Hypothalamus (tissue), 51 donors: Measurements from ENCODE around the gene SPI1.

Source experiments
- DNase-seq, 51 donors: peaks; one replicate each; lab custom pipeline; 2025; lab: John Stamatoyannopoulos, UW

The SPI1 gene

GRCh38 chr11:47378010-47378835 lies at the start of gene SPI1:
SPI1 (minus strand) TSS chr11:47378547; CDS start chr11:47378353, 194 bp downstream.
- DNase-seq, result peak in 15 of 51 donors; percentile 24 to 48 (median 31)

DNA sequence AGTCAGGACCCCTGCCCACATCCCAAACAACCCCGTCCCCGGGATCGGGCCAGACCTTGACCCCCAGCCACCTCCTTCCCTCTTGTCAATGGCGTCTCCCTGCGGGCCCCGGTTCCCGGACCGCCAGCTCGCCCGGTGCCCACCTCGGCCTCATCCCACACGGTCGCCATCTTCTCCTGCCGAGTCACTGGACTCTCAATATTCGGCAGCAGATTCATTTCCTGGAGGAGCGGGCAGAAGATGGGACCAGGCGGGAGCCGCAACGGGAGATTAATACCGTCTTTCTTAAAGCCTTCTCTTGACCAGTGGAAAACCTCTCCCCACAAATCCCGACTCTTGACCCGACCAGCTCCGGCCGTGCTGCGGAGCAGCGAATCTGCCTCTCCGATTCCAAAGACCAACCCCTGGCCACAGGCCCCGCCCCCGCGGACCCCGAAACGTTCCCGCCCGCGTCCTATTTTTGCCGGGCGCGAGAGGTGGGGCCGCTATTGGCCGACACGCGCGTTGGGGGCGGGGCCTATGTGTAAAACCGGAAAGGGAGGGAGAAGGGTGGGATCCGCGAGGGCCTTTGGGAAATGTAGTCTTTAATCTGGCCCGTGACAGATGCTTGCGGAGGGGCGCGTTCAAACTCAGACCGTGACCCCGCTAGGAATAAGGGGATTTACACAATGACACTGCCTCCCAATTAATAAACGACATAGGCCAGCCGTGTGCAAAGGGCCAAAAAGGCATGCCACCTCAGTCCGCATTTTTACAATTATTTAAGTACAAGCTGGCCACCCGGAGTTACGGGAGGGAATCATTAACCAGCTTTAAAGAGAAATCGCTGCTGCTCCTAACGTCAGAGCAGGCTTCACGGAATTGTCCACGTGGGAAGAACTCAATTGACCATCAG lies 48.0 kb upstream of the SPI1 start, which contains the start of gene PSMC3:
PSMC3 (minus strand) TSS at position 378 of the 895 bp plus-strand sequence; CDS start at position 218, 160 bp downstream.
- peak; percentile 78 to 98 (median 95) for DNase-seq

- no peak for DNase-seq
Observed at GRCh38 chr11:47425611-47426010, 47.3 kb upstream of the SPI1 start.

DNA sequence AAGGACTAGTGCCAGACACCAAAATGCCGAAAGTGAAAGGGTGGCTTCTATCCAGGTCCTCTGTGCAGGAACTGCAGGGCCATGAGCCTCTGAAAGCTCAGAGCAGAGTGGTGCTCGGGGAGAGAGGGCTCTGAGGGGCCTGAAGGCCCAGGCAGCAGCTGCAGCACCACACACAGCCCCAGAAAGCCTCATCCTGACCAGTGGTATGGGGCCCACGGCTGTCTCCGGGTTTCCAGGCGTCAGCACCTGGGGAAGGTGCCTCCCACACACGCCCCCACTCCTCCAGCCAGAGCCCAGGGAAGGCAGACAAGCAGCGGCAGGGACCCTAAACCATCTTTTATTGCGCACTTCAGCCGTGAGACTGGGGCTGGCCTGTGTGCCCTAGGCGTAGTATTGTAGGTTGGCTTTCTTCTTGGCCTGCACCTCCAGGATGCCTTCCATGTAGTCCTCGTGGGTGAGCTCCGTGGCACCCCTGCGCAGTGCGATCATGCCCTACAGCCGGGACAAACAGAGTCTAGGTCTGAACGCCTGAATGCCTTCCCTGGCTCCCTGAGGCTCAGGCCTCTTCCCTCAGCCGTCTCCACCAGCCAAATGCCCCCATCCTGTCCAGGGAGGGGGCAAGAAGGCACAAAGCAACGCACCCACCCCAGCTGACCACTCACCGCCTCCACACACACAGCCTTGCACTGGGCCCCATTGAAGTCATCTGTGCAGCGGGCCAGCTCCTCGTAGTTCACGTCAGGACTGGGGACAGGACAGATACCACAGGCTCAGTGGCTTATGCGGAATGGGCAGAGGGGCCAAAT lies 40.3 kb upstream of the SPI1 start:
- DNase-seq, result no peak

- no peak for DNase-seq
Observed at GRCh38 chr11:47417712-47418111, 39.4 kb upstream of the SPI1 start.

- DNase-seq, result peak in 11 of 51 donors; percentile 14 to 70 (median 32)
Observed at GRCh38 chr11:47415949-47416472, 37.7 kb upstream of the SPI1 start.

DNA sequence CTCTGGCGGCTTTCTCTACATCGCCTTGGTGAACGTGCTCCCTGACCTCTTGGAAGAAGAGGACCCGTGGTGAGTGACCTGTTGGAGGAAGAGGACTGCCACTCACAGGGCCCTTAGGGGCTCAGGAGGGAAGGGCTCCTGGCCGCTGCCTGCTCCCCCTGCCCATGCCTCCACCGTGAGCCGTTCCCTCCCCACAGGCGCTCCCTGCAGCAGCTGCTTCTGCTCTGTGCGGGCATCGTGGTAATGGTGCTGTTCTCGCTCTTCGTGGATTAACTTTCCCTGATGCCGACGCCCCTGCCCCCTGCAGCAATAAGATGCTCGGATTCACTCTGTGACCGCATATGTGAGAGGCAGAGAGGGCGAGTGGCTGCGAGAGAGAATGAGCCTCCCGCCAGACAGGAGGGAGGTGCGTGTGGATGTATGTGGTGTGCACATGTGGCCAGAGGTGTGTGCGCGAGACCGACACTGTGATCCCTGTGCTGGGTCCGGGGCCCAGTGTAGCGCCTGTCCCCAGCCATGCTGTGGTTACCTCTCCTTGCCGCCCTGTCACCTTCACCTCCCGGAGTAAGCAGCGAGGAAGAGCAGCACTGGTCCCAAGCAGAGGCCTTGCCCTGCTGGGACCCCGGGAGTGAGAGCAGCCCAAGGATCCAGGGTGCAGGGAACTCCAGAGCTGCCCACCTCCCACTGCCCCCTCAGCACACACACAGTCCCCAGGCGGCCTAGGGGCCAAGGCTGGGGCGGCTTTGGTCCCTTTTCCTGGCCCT lies 36.9 kb upstream of the SPI1 start:
- DNase-seq, result no peak

GRCh38 chr11:47414685-47415070 lies 36.3 kb upstream of the SPI1 start:
- DNase-seq, result no peak

DNA sequence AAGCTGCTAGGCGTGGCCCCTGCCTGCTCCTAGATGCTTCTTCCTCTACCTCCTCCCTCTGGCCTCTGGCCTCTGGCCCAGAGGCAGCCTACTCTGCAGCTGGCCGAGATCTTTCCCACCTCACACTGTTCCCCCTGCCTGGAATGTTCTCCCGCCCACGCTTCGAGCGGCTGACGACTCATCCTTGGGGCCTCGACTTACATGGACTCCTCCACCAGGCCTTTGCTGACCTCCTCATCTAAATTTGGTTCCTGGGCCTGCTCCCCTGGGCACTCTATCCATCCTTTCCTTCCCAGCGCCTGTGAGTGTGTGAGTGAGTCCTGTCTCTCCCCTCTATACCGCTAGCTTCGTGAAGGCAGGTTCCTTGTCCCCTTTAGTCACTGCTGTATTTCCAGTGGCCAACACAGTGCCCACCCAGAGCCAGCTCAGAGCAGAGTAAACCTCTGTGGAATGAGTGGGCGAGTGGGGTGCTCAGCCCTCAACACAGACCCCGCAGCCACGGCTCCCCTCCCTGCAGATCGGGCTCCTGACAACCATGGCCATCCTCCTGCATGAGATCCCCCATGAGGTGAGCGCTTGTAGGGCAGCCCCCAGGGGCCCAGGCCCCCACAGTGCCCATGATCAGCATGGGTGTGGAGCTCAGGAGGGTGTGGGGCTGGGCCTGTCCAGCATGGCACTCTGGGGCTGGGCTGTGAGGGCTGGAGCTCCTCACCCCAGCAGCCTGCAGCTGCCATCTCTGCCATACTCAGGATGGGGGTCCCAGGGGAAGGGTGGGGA lies 35.7 kb upstream of the SPI1 start:
- DNase-seq, result peak in 1 of 51 donors; percentile 39

GRCh38 chr11:47413351-47413750 lies 35.0 kb upstream of the SPI1 start:
- no peak for DNase-seq

DNA sequence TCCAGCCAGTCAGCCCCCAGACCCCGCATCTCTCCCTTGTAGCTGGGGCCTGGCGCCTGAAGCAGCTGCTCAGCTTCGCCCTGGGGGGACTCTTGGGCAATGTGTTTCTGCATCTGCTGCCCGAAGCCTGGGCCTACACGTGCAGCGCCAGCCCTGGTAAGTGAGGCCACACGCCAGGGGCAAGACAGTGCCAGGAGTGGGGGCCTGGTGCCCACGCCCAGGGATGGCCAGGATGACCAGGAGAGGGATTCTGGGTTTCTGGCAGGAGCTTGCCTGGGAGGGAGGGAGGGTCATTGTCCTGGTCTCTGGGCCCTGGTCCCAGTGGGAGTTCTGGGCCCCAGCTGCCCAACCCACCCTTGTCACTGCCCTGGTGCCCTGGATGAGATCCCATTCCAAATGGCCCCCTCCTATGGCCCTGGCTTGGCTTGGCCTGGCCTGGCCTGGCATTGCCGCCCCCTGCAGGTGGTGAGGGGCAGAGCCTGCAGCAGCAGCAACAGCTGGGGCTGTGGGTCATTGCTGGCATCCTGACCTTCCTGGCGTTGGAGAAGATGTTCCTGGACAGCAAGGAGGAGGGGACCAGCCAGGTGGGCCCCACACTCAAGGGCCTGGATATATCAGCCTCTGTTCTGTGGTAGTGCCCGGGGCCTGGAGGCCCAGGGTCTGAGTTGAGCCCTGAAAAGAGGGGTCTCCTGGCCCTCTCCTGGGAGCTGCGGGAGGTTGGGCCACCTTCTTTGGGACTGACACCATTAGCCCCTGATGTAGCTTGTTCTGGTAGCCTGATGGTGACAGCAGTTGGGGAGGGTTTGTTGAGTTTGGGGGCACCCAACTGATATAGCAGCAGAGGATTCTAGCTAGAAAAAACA lies 33.8 kb upstream of the SPI1 start:
- DNase-seq, result peak in 20 of 51 donors; percentile 19 to 64 (median 46)

DNA sequence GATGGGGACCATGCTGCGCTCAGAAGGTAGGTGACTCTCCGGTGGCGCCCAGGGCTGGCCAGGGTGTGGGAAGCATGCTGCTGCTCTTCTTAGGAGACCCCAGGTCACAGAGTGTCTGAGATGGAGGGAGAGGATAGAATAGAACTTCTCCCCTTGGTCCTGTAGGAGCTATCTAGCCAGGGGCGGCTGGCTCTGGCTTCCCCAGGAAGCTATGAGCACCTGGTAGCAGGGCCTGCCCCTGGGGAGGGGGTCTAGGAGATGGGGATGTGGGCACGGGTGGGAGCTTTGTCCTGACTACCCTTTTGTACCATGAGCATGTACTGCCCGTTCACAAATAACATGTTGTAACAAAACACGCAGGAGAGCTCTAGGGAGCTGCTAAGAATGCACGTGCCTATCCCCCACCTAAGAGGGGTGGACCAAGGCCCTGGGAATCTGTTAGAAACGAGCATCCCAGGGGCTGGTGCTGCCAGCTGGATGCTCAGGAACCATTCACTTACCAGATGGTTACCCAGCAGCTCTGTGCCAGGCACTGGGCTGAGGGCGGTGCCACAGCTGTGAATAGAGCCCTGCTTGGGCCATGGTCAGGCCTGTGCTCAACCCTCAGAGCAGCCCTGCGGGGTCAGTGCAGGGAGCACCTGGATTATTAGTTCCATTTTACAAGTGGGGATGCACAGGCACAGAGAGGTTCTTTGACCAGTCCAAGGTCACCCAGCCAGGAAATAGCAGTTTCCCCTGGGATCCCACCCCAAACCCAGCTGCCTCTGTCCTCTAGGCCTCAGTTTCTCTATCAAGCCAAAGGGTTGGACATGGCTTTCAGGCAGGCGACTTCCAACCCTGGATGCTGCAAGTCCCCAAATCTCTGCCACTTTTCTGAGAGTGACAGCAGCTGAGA lies 32.3 kb upstream of the SPI1 start:
- DNase-seq, result no peak

DNA sequence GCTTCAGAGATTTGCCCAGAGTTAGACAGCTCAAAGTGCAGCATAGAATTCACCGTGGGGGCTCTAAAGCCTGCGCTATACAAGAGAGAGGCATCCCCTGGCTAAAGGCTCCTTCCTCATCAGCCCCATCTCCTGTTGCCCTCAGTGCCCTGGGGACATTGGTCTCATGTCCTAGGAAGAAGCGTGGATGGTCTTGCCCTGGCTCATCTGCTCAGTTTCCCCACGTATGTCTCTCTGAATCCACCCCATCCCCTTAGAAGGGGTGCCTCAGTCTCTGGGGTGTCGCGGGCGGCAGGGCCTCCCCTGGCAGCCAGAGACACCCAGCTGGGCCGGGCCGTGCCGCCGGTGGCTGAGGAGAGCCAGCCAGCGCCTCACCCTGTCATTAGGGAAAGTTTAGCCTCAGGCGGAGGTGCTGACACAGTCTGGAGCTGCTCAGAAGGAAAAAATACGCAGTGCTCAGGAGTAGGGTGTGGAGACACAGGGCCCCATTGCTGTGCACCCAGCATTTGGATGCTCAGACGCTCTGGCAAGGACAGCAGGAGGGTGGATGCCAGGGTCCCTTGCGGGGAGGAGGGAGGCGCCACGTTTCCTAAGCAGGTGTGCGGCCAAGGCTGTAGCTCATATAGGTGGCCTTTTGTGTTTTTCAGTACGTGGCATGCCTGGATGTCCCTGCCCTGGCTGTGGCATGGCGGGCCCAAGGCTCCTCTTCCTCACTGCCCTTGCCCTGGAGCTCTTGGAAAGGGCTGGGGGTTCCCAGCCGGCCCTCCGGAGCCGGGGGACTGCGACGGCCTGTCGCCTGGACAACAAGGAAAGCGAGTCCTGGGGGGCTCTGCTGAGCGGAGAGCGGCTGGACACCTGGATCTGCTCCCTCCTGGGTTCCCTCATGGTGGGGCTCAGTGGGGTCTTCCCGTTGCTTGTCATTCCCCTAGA lies 31.4 kb upstream of the SPI1 start:
- no peak for DNase-seq

- peak in 7 of 51 donors; percentile 36 to 72 (median 59) for DNase-seq
Observed at GRCh38 chr11:47408598-47409439, 30.5 kb upstream of the SPI1 start.
